ENCODE measurements around the gene OR13G1.

Gene OR13G1

GRCh38 chr1:247656221-247656875, 23.2 kb downstream of the OR13G1 start:
- Histone ChIP-seq H3K27ac (no peak overlapping the region), H2AFZ (ENCODE audit: low read depth) (no peak overlapping the region), H3K4me3 (IDR thresholded peaks at IDR 0.05; ENCODE audit: insufficient read depth, low read depth, low read length) (no peak overlapping the region), H4K20me1 (ENCODE audit: insufficient read depth) (no peaks in the 10 kb centered on the region), H3K4me2 (no peak overlapping the region), H3K36me3 (ENCODE audit: insufficient read depth) (no peaks in the 10 kb centered on the region), H3K4me1 (ENCODE audit: low read depth, poor library complexity, severe bottlenecking) (no peaks in the 10 kb centered on the region), H3K9ac (no peak overlapping the region), H3K27me3 (ENCODE audit: insufficient read depth, low read depth) (no peaks in the 10 kb centered on the region), H3K79me2 (ENCODE audit: insufficient read depth, low read depth) (no peaks in the 10 kb centered on the region)
- TF ChIP-seq CTCF (conservative IDR thresholded peaks at IDR 0.05; ENCODE audit: low read depth, low read length) = no peak

- no peaks in the 10 kb centered on the region for H3K27me3 ChIP-seq (ENCODE audit: insufficient read depth, low read depth)
- no peak overlapping the region for H2AFZ ChIP-seq (ENCODE audit: low read depth)
- H3K4me3 ChIP-seq (IDR thresholded peaks at IDR 0.05; ENCODE audit: insufficient read depth, low read depth, low read length) = no peak overlapping the region
- H3K79me2 ChIP-seq (ENCODE audit: insufficient read depth, low read depth) = no peaks in the 10 kb centered on the region
- H4K20me1 ChIP-seq (ENCODE audit: insufficient read depth) = no peaks in the 10 kb centered on the region
- H3K27ac ChIP-seq = no peak overlapping the region
- no peak overlapping the region for H3K4me2 ChIP-seq
- H3K36me3 ChIP-seq (ENCODE audit: insufficient read depth) = no peaks in the 10 kb centered on the region
- TF ChIP-seq CTCF (conservative IDR thresholded peaks at IDR 0.05; ENCODE audit: low read depth, low read length) = no peak
- H3K4me1 ChIP-seq (ENCODE audit: low read depth, poor library complexity, severe bottlenecking) = no peaks in the 10 kb centered on the region
- no peak overlapping the region for H3K9ac ChIP-seq
Measured at GRCh38 chr1:247653040-247653439, 26.5 kb downstream of the OR13G1 start.

- H3K27me3 ChIP-seq (ENCODE audit: insufficient read depth, low read depth) = no peaks in the 10 kb centered on the region
- no peaks in the 10 kb centered on the region for H4K20me1 ChIP-seq (ENCODE audit: insufficient read depth)
- H3K36me3 ChIP-seq (ENCODE audit: insufficient read depth) = no peaks in the 10 kb centered on the region
- TF ChIP-seq CTCF (conservative IDR thresholded peaks at IDR 0.05; ENCODE audit: low read depth, low read length) = no peak
- H3K27ac ChIP-seq = no peak overlapping the region
- H3K79me2 ChIP-seq (ENCODE audit: insufficient read depth, low read depth) = no peaks in the 10 kb centered on the region
- no peak overlapping the region for H3K9ac ChIP-seq
- no peaks in the 10 kb centered on the region for H3K4me1 ChIP-seq (ENCODE audit: low read depth, poor library complexity, severe bottlenecking)
- H3K4me2 ChIP-seq = no peak overlapping the region
- H3K4me3 ChIP-seq (IDR thresholded peaks at IDR 0.05; ENCODE audit: insufficient read depth, low read depth, low read length) = no peak overlapping the region
- H2AFZ ChIP-seq (ENCODE audit: low read depth) = no peak overlapping the region
Measured at GRCh38 chr1:247647864-247648263, 31.7 kb downstream of the OR13G1 start.

- H3K4me3 ChIP-seq (IDR thresholded peaks at IDR 0.05; ENCODE audit: insufficient read depth, low read depth, low read length) = no peak overlapping the region
- no peak for TF ChIP-seq CTCF (conservative IDR thresholded peaks at IDR 0.05; ENCODE audit: low read depth, low read length)
- H3K27me3 ChIP-seq (ENCODE audit: insufficient read depth, low read depth) = no peaks in the 10 kb centered on the region
- no peak overlapping the region for H2AFZ ChIP-seq (ENCODE audit: low read depth)
- no peak overlapping the region for H3K9ac ChIP-seq
- H3K36me3 ChIP-seq (ENCODE audit: insufficient read depth) = no peaks in the 10 kb centered on the region
- no peak overlapping the region for H3K4me2 ChIP-seq
- no peaks in the 10 kb centered on the region for H4K20me1 ChIP-seq (ENCODE audit: insufficient read depth)
- no peak overlapping the region for H3K27ac ChIP-seq
- H3K4me1 ChIP-seq (ENCODE audit: low read depth, poor library complexity, severe bottlenecking) = no peaks in the 10 kb centered on the region
- H3K79me2 ChIP-seq (ENCODE audit: insufficient read depth, low read depth) = no peaks in the 10 kb centered on the region
Measured at GRCh38 chr1:247646867-247647266, 32.7 kb downstream of the OR13G1 start.

All from KMS-11 (cell line).